Fibroblast of peridontal ligament (primary cell): ENCODE results near the gene SKA1.
"Not testable (repeated sequence)": the region's sequence is repeated elsewhere in the genome, so short reads cannot be mapped to it uniquely, and the experiment has no call there.

Source experiments
- DNase-seq: peaks from one replicate; pipeline ENCODE4 v3.0.0-alpha.2; 2010; ENCODE audit errors: extremely low read depth

SKA1 gene

GRCh38 chr18:50395093-50395492 is 20.2 kb downstream of the SKA1 start:
- no peak for DNase-seq

GRCh38 chr18:50396005-50396660 is 21.3 kb downstream of the SKA1 start:
- no peak for DNase-seq

DNA sequence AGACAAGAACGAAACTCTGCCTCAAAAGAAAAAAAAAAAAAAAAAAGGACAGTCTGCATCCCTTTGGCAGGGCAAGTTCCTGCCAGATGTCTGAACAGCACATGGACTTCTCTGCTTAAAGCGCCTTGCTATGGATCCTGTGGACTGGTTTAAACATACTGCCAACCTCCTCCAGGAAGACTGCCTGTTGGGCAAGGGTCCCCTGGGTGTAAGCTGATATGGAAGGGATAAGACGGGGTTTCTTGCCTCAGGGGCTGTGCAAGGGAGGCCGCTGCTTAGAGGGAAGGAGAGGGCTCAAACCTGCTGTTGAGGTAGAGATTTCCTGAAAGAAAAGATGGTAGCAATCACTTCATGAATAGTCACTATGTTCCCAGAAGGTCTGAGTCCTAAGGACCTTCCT is 22.2 kb downstream of the SKA1 start:
- DNase-seq: no peak

GRCh38 chr18:50398099-50398498 is 23.3 kb downstream of the SKA1 start:
- no peak for DNase-seq

DNA sequence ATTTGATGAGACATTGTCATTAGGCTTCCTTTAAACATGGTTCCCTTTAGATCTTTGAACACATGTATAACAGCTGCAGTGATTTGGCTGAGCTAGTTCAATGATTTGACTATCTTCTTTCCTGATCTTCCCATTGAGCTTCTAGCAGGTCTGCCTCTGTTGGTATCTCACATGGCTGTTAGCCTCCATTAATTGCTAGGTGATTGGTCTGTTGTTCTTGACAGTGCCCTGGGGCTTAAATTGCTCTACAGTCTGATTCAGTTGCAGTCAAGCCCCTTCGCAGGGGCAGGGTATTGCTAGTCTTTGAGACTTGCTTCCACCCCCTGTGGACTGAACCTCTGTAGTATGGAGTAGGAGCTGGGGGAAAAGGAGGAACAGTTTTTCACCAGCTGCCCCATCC is 24.1 kb downstream of the SKA1 start:
- no peak for DNase-seq

- peak; percentile 55 for DNase-seq
Measured at GRCh38 chr18:50399582-50399981, 24.7 kb downstream of the SKA1 start.

- not testable (repeated sequence) for DNase-seq
Measured at GRCh38 chr18:50400438-50400837, 25.6 kb downstream of the SKA1 start.

DNA sequence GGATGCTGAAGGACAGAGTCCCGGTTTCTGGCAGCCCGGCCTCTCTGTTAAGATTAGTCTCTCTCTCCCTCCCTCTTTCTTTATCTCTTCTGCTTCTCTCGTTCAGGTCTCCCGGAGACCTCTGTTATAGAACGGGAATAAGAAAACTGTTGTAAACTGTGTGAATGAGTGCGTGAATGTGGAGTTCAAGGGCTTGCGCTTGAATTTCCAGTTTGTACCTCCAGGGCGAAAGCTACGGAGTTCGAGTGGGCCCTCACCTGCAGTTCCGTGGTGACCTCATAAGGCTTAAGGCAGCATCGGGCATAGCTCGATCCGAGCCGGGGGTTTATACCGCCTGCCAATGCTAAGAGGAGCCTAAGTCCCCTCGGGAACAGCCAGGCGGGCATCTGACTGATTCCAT is 26.4 kb downstream of the SKA1 start:
- no peak for DNase-seq

DNA sequence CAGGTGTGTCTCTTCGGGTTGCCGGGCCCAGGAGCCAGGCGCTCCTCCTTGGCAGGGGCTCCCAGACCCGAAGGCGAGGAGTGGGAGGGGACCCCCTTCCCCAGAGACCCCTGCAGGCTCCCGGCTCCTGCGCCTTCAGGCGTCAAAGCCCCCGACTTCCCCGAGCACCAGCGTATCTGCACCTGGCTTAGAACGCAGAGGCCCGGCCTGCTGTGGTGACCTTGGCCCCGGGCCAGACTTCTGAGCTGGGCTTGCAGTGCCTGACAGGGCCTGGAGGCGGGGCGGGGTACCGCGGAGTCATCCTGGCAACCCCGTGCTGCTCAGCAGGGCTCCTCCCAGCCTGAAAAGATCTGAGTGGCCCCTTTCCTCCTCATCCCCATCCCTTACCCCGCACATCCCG is 27.0 kb downstream of the SKA1 start:
- no peak for DNase-seq

GRCh38 chr18:50404752-50405581 is 30.1 kb downstream of the SKA1 start:
- not testable (repeated sequence) for DNase-seq

GRCh38 chr18:50405582-50406271 is 30.9 kb downstream of the SKA1 start:
- DNase-seq: no peak

- DNase-seq: no peak
Measured at GRCh38 chr18:50409236-50409635, 34.4 kb downstream of the SKA1 start.

GRCh38 chr18:50410008-50410407 is 35.2 kb downstream of the SKA1 start:
- DNase-seq: no peak

GRCh38 chr18:50410894-50411293 is 36.0 kb downstream of the SKA1 start:
- peak; percentile 29 for DNase-seq

DNA sequence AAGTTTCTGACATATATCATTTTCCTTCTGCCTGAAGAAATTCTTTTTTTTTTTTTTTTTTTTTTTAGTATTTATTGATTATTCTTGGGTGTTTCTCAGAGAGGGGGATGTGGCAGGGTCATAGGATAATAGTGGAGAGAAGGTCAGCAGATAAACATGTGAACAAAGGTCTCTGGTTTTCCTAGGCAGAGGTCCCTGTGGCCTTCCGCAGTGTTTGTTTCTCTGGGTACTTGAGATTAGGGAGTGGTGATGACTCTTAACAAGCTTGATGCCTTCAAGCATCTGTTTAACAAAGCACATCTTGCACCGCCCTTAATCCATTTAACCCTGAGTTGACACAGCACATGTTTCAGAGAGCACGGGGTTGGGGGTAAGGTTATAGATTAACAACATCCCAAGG is 42.0 kb downstream of the SKA1 start:
- not testable (repeated sequence) for DNase-seq

DNA sequence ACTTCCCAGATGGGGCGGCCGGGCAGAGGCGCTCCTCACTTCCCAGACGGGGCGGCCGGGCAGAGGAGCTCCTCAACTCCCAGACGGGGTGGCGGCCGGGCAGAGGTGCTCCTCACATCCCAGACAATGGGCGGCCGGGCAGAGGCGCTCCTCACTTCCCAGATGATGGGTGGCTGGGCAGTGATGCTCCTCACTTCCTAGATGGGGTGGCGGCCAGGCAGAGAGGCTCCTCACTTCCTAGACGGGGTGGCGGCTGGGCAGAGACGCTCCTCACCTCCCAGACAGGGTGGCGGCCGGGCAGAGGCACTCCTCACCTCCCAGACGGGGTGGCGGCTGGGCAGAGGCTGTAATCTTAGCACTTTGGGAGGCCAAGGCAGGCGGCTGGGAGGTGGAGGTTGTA is 42.9 kb downstream of the SKA1 start:
- DNase-seq: not testable (repeated sequence)

GRCh38 chr18:50418650-50419049 is 43.8 kb downstream of the SKA1 start:
- DNase-seq: no peak

GRCh38 chr18:50422286-50422898 is 47.5 kb downstream of the SKA1 start:
- DNase-seq: no peak

GRCh38 chr18:50424877-50425690 is 50.2 kb downstream of the SKA1 start:
- DNase-seq: no peak

GRCh38 chr18:50427896-50428295 is 53.0 kb downstream of the SKA1 start:
- no peak for DNase-seq

DNA sequence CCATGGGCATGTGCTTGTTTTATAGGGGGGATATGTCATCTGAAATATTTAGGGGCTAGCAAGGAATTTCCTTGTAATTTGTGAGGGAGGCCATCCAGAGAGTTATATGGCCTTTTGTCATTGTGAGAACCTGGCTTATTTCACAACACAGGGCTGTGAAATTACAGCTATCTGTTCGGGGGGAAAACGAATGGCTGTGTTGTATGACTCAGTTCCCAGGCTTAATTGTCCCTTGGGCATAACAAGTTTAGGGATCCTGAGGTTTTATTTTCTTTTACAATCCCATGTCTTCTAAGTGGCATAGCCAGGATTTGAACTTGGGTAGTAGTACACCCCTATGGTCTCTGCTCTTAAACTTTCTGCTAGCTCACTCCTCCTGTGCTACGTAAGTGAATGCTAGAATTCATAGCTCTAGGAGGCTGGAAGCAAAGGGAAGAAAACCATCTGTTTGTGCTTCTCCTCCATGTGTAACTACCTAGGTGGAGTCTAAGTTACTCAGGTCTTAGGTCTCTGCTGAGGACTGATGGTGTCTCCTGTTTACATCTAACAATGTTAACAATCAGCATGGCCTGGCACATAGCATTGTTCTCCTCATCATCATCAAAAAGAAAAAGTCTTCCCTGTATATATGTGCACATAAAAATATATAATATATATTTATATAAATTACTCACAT is 53.8 kb downstream of the SKA1 start:
- no peak for DNase-seq
